Muscle layer of duodenum (tissue), 2 donors: Measurements from ENCODE around the gene FBXO34.

Source experiments
- H3K27ac ChIP-seq: one replicate; pipeline ENCODE4 v1.7.0; 2013; ENCODE audit warnings: mild to moderate bottlenecking, low read length
- H3K27me3 ChIP-seq: one replicate; pipeline ENCODE4 v1.7.0; 2013; ENCODE audit warnings: low read depth, mild to moderate bottlenecking, control low read depth, low read length
- H3K36me3 ChIP-seq, 2 donors: one replicate each; pipeline ENCODE4 v1.7.0; 2013; ENCODE audit warnings: low read length in 2 of 2, control low read depth in 1 of 2, mild to moderate bottlenecking in 1 of 2; ENCODE audit not compliant: insufficient read depth in 2 of 2, control insufficient read depth in 1 of 2
- H3K4me1 ChIP-seq, 2 donors: one replicate each; pipeline ENCODE4 v1.7.0; 2013; ENCODE audit warnings: low read length in 2 of 2, mild to moderate bottlenecking in 2 of 2, control low read depth in 1 of 2, moderate library complexity in 1 of 2; ENCODE audit not compliant: insufficient read depth in 2 of 2, control insufficient read depth in 1 of 2
- H3K4me3 ChIP-seq, 2 donors: one replicate each; pipeline ENCODE4 v1.7.0; 2013; ENCODE audit warnings: low read length in 2 of 2, low read depth in 1 of 2, mild to moderate bottlenecking in 1 of 2
- H3K9me3 ChIP-seq, 2 donors: one replicate each; pipeline ENCODE4 v1.7.0; 2013; ENCODE audit warnings: low read length in 2 of 2, control low read depth in 1 of 2, mild to moderate bottlenecking in 1 of 2; ENCODE audit not compliant: control insufficient read depth in 1 of 2
- donor health status: healthy.

FBXO34 gene

DNA sequence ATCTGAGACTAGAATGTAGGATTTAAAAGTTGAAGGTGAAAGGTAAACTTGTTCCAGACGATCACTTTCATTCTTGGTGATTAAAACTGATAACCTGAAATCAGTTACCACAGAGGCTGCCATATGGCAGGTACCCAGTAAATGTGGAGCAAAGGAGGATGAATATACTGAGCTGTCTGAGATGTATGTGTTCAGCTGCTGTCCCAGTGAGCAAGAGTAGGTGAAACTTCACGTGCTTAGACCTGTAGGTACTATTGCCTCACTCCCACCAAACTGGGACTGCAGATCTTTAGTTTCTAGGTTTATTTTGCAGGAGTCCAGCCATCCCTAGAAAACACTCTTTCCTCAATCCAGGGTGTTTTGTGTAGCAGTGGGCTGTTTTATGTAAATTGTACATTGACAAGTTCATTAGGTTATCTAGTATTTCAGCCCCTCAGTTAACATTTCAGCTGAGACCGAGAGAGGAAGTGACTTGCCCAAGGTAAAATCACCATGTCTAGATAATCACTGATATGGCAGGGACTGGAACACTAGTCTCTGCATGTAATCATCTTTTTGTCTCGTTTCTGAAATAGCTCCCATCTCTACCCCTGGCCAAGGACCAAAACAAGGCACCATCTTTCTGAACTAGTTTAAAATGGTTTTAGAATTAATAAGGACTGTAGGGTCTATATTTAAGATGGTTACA lies 77.7 kb downstream of the FBXO34 start:
- Histone ChIP-seq H3K4me1 (peaks cover 3 to 5% of the 10 kb centered on the region in 2 donors), H3K9me3 (no peaks in the 10 kb centered on the region), H3K4me3 (no peak overlapping the region), H3K27me3 (no peaks in the 10 kb centered on the region), H3K27ac (no peak overlapping the region), H3K36me3 (peaks cover 24 to 26% of the 10 kb centered on the region in 2 donors)

DNA sequence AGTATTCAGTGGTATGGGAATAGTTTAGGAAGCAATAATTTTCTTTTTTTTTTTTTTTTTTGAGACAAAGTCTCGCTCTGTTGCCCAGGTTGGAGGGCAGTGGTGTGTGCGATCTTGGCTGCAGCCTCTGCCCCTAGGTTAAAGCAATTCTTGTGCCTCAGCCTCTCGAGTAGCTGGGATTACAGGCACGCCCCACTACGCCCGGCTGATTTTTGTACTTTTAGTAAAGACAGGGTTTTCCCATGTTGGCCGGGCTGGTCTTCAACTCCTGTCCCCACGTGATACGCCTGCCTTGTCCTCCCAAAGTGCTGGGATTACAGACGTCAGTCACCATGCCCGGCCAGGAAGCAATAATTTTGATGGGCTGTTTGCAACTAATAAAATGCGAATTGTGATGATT lies 78.3 kb downstream of the FBXO34 start:
- Histone ChIP-seq H3K36me3 (peaks cover 24 to 26% of the 10 kb centered on the region in 2 donors), H3K27me3 (no peaks in the 10 kb centered on the region), H3K27ac (no peak overlapping the region), H3K4me3 (no peak overlapping the region), H3K9me3 (no peaks in the 10 kb centered on the region), H3K4me1 (peaks cover 3 to 5% of the 10 kb centered on the region in 2 donors)

DNA sequence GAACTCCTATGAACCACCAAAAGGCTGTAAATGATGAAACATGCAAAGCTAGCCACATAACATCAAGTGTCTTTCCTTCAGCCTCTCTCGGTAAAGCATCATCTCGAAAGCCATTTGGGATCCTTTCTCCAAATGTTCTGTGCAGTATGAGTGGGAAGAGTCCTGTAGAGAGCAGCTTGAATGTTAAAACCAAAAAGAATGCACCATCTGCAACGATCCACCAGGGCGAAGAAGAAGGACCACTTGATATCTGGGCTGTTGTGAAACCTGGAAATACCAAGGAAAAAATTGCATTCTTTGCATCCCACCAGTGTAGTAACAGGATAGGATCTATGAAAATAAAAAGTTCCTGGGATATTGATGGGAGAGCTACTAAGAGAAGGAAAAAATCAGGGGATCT lies 79.2 kb downstream of the FBXO34 start:
- Histone ChIP-seq H3K4me1 (peaks cover under 1 to 5% of the 10 kb centered on the region in 2 donors), H3K9me3 (no peaks in the 10 kb centered on the region), H3K4me3 (no peak overlapping the region), H3K27me3 (no peaks in the 10 kb centered on the region), H3K27ac (no peak overlapping the region), H3K36me3 (peaks cover 26 to 28% of the 10 kb centered on the region in 2 donors)

DNA sequence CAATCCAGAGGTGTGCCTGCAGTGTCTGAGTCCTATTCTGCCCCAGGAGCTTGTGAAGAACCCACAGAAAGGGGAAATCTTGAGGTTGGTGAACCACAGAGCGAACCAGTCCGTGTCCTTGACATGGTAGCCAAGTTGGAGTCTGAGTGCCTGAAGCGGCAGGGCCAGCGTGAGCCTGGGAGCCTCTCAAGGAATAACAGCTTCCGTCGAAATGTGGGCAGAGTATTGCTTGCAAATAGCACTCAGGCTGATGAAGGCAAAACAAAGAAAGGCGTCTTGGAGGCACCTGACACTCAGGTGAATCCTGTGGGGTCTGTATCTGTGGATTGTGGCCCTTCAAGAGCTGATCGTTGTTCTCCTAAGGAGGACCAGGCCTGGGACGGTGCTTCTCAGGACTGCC lies 79.9 kb downstream of the FBXO34 start:
- Histone ChIP-seq H3K36me3 (peaks cover 26 to 28% of the 10 kb centered on the region in 2 donors), H3K9me3 (no peaks in the 10 kb centered on the region), H3K27me3 (no peaks in the 10 kb centered on the region), H3K4me3 (no peak overlapping the region), H3K27ac (no peak overlapping the region), H3K4me1 (peaks cover 0 to 5% of the 10 kb centered on the region in 2 donors)

DNA sequence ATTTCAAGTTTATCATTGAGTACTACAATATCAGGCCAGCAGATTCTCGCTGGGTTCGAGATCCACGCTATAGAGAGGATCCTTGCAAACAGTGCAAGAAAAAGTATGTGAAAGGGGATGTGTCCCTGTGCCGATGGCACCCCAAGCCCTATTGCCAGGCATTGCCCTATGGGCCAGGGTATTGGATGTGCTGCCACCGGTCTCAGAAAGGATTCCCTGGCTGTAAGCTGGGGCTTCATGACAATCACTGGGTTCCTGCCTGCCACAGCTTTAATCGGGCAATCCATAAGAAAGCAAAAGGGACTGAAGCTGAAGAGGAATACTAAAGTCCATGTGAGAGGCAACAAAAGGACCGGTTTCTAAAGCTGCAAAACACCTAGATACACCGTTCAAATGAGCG lies 81.0 kb downstream of the FBXO34 start:
- Histone ChIP-seq H3K27me3 (no peaks in the 10 kb centered on the region), H3K4me1 (peaks cover 0 to 5% of the 10 kb centered on the region in 2 donors), H3K36me3 (peaks cover 26 to 28% of the 10 kb centered on the region in 2 donors)

DNA sequence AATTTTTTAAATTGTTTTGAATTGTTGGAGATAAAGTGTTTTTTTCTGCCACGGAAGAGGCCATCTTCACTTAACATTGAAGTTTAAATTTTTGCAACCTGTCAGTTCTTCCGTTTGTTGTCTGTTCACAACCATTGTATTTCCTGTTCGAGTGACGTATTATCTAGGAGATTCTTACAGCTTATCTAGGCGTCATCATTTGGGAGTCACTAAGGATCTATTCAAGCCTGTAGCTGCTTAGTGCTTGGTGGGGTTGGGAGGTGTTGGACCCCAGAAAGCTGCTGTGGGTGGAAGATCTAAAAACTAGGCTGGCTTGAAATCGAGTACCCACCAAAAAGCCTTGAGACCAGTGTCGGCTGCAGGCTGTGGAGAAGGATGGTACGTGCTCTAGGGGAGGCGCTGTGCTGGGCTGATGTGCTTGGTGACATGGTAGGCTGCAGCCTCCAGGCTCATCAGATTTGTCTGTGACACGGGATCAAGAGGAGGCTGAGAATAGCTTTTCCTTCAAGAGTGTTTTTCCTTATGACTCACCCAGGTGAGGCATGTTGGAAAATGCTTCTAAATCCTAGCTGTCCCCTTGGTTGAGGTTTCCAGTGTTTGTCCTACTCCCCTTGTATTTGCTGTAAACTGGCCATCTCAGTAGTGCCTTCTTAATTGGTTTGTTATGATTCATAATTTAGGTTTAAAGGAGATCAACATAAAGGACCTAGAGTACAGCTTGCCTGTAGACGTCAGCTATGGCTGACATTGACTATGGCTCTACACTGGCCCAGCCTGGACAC lies 82.7 kb downstream of the FBXO34 start:
- H3K4me1 ChIP-seq, result peaks cover 0 to 3% of the 10 kb centered on the region in 2 donors
- no peaks in the 10 kb centered on the region for H3K9me3 ChIP-seq
- no peak overlapping the region for H3K27ac ChIP-seq
- H3K4me3 ChIP-seq, result no peak overlapping the region
- H3K27me3 ChIP-seq, result no peaks in the 10 kb centered on the region
- peaks cover 26 to 28% of the 10 kb centered on the region in 2 donors for H3K36me3 ChIP-seq

More for the DNA sequence above, 81.0 kb downstream of the FBXO34 start:
- H3K4me3 ChIP-seq, result no peak overlapping the region
- H3K9me3 ChIP-seq, result no peaks in the 10 kb centered on the region
- H3K27ac ChIP-seq, result no peak overlapping the region

DNA sequence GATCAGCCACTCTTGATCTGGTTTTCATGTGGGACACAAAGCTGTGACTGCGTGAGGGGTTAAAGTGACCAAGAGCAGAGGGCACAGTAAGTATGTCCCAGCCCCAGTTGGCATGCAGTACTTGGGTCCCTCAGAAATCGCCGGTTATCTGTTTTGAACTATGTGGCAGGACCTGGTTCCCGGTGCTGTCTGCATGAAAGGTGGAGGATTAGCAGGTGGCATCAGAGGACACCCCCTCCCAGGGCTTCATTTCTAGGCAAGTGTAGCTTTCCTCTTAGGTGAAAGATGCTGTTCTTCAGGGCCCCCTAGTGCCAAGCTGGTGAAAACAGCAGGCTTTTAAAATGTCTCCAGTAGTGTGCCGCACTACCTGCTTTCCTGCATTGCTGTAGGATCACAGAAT lies 83.3 kb downstream of the FBXO34 start:
- no peaks in the 10 kb centered on the region for H3K27me3 ChIP-seq
- H3K36me3 ChIP-seq, result peaks cover 26 to 28% of the 10 kb centered on the region in 2 donors
- no peaks in the 10 kb centered on the region for H3K4me1 ChIP-seq
- H3K27ac ChIP-seq, result no peak overlapping the region
- H3K4me3 ChIP-seq, result no peak overlapping the region
- no peaks in the 10 kb centered on the region for H3K9me3 ChIP-seq

DNA sequence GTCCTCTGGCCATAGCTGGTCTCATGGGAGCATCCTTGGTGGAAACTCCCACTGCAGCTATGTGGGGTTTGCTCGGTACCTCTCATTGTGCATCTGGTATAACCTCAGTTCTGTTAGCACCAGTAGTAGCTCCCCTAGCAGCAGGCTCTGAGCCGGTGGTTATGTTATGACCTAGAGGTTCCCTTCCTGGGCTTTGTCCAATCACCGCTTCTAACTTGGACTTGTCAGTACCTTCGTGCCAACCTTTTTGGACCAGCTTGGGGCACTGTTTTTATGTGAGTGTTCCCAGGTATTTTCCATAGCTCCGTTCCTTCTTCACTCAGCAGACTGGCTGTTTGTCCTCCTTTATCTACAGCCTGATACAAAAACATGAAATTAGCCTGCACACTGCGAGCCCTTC lies 84.7 kb downstream of the FBXO34 start:
- Histone ChIP-seq H3K27me3 (no peaks in the 10 kb centered on the region), H3K4me3 (no peak overlapping the region), H3K27ac (no peak overlapping the region), H3K36me3 (peaks cover 19 to 22% of the 10 kb centered on the region in 2 donors), H3K9me3 (no peaks in the 10 kb centered on the region), H3K4me1 (no peaks in the 10 kb centered on the region)

DNA sequence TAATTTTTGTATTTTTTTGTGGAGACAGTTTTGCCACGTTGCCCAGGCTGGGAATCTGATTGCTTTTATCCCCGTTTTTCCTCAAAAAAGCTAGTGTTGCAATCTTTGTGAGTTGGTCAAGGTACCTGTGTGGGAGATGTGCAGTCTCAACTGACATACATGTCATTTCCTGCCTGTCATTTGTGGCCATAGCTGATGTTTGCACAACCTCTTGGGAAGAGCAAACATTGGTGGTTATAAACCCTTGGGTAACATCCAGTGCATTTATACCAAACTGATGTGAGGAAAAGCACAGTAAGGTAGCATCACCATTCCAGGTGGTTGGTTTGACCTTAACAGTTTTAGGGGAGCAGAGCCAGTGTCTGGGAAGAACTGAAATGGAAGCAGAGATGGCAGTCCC lies 85.7 kb downstream of the FBXO34 start:
- no peak overlapping the region for H3K27ac ChIP-seq
- H3K27me3 ChIP-seq, result no peaks in the 10 kb centered on the region
- H3K4me3 ChIP-seq, result no peak overlapping the region
- no peaks in the 10 kb centered on the region for H3K4me1 ChIP-seq
- no peaks in the 10 kb centered on the region for H3K9me3 ChIP-seq
- H3K36me3 ChIP-seq, result peaks cover 9 to 14% of the 10 kb centered on the region in 2 donors

DNA sequence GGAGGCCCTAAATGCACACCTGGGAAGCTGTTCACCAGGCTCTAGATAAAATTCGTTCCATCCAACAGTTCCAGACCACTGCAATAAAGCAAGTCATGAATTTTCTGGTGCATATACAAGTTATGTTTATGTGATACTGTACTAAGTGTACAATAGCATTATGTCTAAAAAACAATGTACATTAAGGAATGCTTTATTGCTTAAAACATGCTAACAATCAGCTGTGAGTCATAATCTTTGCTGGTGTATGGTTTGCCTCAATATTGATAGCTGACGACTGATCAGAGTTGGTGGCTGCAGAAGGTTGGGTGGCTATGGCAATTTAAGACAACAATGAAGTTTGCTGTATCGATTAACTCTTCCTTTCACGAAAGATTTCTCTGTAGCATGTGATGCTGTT lies 88.1 kb downstream of the FBXO34 start:
- no peaks in the 10 kb centered on the region for H3K9me3 ChIP-seq
- peaks cover 0 to 5% of the 10 kb centered on the region in 2 donors for H3K36me3 ChIP-seq
- no peaks in the 10 kb centered on the region for H3K27me3 ChIP-seq
- H3K27ac ChIP-seq, result no peak overlapping the region
- no peak overlapping the region for H3K4me3 ChIP-seq
- no peaks in the 10 kb centered on the region for H3K4me1 ChIP-seq

DNA sequence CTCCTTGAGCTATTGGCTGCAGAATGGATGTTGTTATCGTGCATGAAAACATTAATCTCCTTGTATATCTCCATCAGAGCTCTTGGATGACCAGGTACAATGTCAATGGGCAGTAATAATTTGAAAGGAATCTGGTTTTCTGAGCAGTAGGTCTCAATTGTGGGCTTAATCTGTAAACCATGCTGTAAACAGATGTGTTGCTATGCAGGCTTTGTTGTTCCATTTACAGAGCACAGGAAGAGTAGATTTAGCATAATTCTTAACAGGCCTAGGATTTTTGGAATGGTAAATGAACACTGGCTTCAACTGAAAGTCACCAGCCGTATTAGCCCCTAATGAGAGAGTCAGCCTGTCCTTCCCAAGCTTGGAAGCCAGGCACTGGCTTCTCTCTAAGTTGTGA lies 90.0 kb downstream of the FBXO34 start:
- H3K9me3 ChIP-seq, result no peaks in the 10 kb centered on the region
- no peak overlapping the region for H3K27ac ChIP-seq
- H3K4me1 ChIP-seq, result no peaks in the 10 kb centered on the region
- no peaks in the 10 kb centered on the region for H3K27me3 ChIP-seq
- peaks cover 6 to 7% of the 10 kb centered on the region in 2 donors for H3K36me3 ChIP-seq
- no peak overlapping the region for H3K4me3 ChIP-seq
